Caco-2 (cell line): ENCODE data around the gene SLX4IP. TPM values are rescaled to one million over a fixed set of nuclear protein-coding genes. Genes with fewer than 3 reads are reported as not detected.

Experiments used
- BruUV-seq: library from RNA; stranded (reverse); fragments of 400-500 nt; replicated peaks from 2 replicates; lab custom pipeline; 2021; lab: Mats Ljungman, UMichigan
- CTCF ChIA-PET: fragments of 300-600 bp; sonication (Branson Sonifier 250); formaldehyde crosslinking; loops from one replicate; lab custom pipeline; 2022; ENCODE audit warnings: antibody characterized with exemption; lab: Charles Lee
- POLR2A ChIA-PET: fragments of 300-600 bp; sonication (Branson Sonifier 250); formaldehyde crosslinking; loops from one replicate; lab custom pipeline; 2022; ENCODE audit warnings: antibody characterized with exemption; lab: Charles Lee
- DNase-seq, 2 experiments: peaks; one replicate each; pipeline versions ENCODE4 v3.0.0 to v3.0.0-alpha.2; 2020 to 2022
- H3K27me3 ChIP-seq: replicated peaks from 2 replicates; pipeline ENCODE4 v1.6.0; 2011; ENCODE audit warnings: low read length; ENCODE audit not compliant: control insufficient read depth, insufficient read depth
- H3K36me3 ChIP-seq: 2 replicates; pipeline ENCODE4 v1.5.1; 2011; ENCODE audit warnings: low read length; ENCODE audit not compliant: control insufficient read depth, insufficient read depth
- H3K4me1 ChIP-seq: fragments of 250-450 bp; sonication (Bioruptor Pico); 2 replicates; pipeline ENCODE4 v1.5.1; 2020; ENCODE audit warnings: mild to moderate bottlenecking
- H3K4me3 ChIP-seq: 2 replicates; pipeline ENCODE4 v1.5.1; 2011; ENCODE audit warnings: low read depth, mild to moderate bottlenecking, control low read depth, low read length
- H3K9me3 ChIP-seq: fragments of 250-450 bp; sonication (Bioruptor Pico); 2 replicates; pipeline ENCODE4 v1.5.1; 2020; ENCODE audit warnings: mild to moderate bottlenecking, moderate library complexity
- H3K27ac Mint-ChIP-seq: one replicate; pipeline ENCODE4 v1.8.0; 2022; ENCODE audit warnings: mixed read lengths; ENCODE audit not compliant: unreplicated experiment
- H3K27me3 Mint-ChIP-seq: one replicate; pipeline ENCODE4 v1.8.0; 2022; ENCODE audit warnings: mixed read lengths; ENCODE audit not compliant: insufficient read depth, unreplicated experiment
- H3K36me3 Mint-ChIP-seq: one replicate; pipeline ENCODE4 v1.8.0; 2022; ENCODE audit warnings: mild to moderate bottlenecking, mixed read lengths; ENCODE audit not compliant: insufficient read depth, unreplicated experiment
- H3K4me1 Mint-ChIP-seq: one replicate; pipeline ENCODE4 v1.8.0; 2022; ENCODE audit warnings: low read depth, mixed read lengths; ENCODE audit not compliant: unreplicated experiment
- H3K4me3 Mint-ChIP-seq: one replicate; pipeline ENCODE4 v1.8.0; 2022; ENCODE audit warnings: mild to moderate bottlenecking, moderate library complexity, mixed read lengths; ENCODE audit not compliant: unreplicated experiment
- H3K9me3 Mint-ChIP-seq: one replicate; pipeline ENCODE4 v1.8.0; 2022; ENCODE audit warnings: mixed read lengths; ENCODE audit not compliant: unreplicated experiment
- CTCF ChIP-seq, 2 experiments: fragments of 200-600 bp in 1 of 2; IDR thresholded peaks; 1 replicate in 1 of 2; 2 replicates in 1 of 2; pipeline versions ENCODE4 v1.5.1 to v1.8.0; 2011 to 2022; ENCODE audit warnings: antibody characterized with exemption in 1 of 2, control low read depth in 1 of 2, inconsistent platforms in 1 of 2, low read depth in 1 of 2, low read length in 1 of 2, mild to moderate bottlenecking in 1 of 2, moderate library complexity in 1 of 2; ENCODE audit not compliant: insufficient read depth in 1 of 2, severe bottlenecking in 1 of 2, unreplicated experiment in 1 of 2
- intact Hi-C: fragments of 100-400 bp; cut with micrococcal nuclease; formaldehyde crosslinking; loops from one replicate; pipeline ENCODE4 v1.10.0; 2022; ENCODE audit not compliant: unreplicated experiment
- total RNA-seq: library from RNA; stranded (reverse); gene quantifications from 2 replicates; pipeline ENCODE4 v1.2.3, GENCODE V29; 2022

SLX4IP gene
- total RNA-seq, 1 experiment from 2014 or later: 8.5 TPM

GRCh38 chr20:10513061-10513460 lies 78.0 kb downstream of the SLX4IP start:
- TF ChIP-seq CTCF (IDR thresholded peaks at IDR 0.05; ENCODE audit: insufficient read depth in 1 of 2, low read depth in 1 of 2, low read length in 1 of 2, severe bottlenecking in 1 of 2, unreplicated experiment in 1 of 2): no peak
- ChIA-PET POLR2A (no interaction called here), CTCF (no interaction called here)
- H3K4me3 ChIP-seq: no peak overlapping the region
- H3K4me3 Mint-ChIP-seq: no peak overlapping the region
- H3K27me3 ChIP-seq: no peaks in the 10 kb centered on the region
- intact Hi-C loops: no loop called here
- peaks cover 5% of the 10 kb centered on the region for H3K36me3 Mint-ChIP-seq
- no TSS peak for BruUV-seq
- no peaks in the 10 kb centered on the region for H3K9me3 Mint-ChIP-seq
- no peak for DNase-seq
- peaks cover 9% of the 10 kb centered on the region for H3K4me1 Mint-ChIP-seq
- H3K36me3 ChIP-seq: no peaks in the 10 kb centered on the region
- H3K4me1 ChIP-seq: peaks cover 13% of the 10 kb centered on the region
- no peaks in the 10 kb centered on the region for H3K9me3 ChIP-seq
- H3K27me3 Mint-ChIP-seq: no peaks in the 10 kb centered on the region
- no peak overlapping the region for H3K27ac Mint-ChIP-seq

- Mint-ChIP-seq H3K27me3 (no peaks in the 10 kb centered on the region), H3K36me3 (peaks cover 5% of the 10 kb centered on the region), H3K4me1 (peaks cover 9% of the 10 kb centered on the region), H3K4me3 (no peak overlapping the region), H3K27ac (no peak overlapping the region), H3K9me3 (no peaks in the 10 kb centered on the region)
- intact Hi-C loops: no loop called here
- Histone ChIP-seq H3K9me3 (no peaks in the 10 kb centered on the region), H3K36me3 (no peaks in the 10 kb centered on the region), H3K27me3 (no peaks in the 10 kb centered on the region), H3K4me3 (no peak overlapping the region), H3K4me1 (peaks cover 13% of the 10 kb centered on the region)
- no peak for TF ChIP-seq CTCF (IDR thresholded peaks at IDR 0.05; ENCODE audit: insufficient read depth in 1 of 2, low read depth in 1 of 2, low read length in 1 of 2, severe bottlenecking in 1 of 2, unreplicated experiment in 1 of 2)
- BruUV-seq: no TSS peak
- ChIA-PET CTCF (interaction anchor here (0.6 kb wide), 1 partner anchor 79 kb away, joined by 3 read pairs; the partner anchor contains the start of gene SLX4IP), POLR2A (no interaction called here)
- no peak for DNase-seq
These were observed 78.9 kb downstream of the SLX4IP start for GRCh38 chr20:10513931-10514575.

- no peak overlapping the region for H3K4me3 Mint-ChIP-seq
- intact Hi-C loops: no loop called here
- BruUV-seq: no TSS peak
- Histone ChIP-seq H3K27me3 (no peaks in the 10 kb centered on the region), H3K4me3 (no peak overlapping the region), H3K9me3 (no peaks in the 10 kb centered on the region), H3K36me3 (no peaks in the 10 kb centered on the region), H3K4me1 (peaks cover 6% of the 10 kb centered on the region)
- CTCF ChIA-PET: no interaction called here
- no peak for DNase-seq
- H3K4me1 Mint-ChIP-seq: peaks cover 3% of the 10 kb centered on the region
- H3K36me3 Mint-ChIP-seq: peaks cover 2% of the 10 kb centered on the region
- POLR2A ChIA-PET: no interaction called here
- H3K27me3 Mint-ChIP-seq: no peaks in the 10 kb centered on the region
- H3K27ac Mint-ChIP-seq: no peak overlapping the region
- H3K9me3 Mint-ChIP-seq: no peaks in the 10 kb centered on the region
- TF ChIP-seq CTCF (IDR thresholded peaks at IDR 0.05; ENCODE audit: insufficient read depth in 1 of 2, low read depth in 1 of 2, low read length in 1 of 2, severe bottlenecking in 1 of 2, unreplicated experiment in 1 of 2): no peak
These were observed 81.4 kb downstream of the SLX4IP start for GRCh38 chr20:10516529-10516928.
